Duodenal mucosa (tissue), 2 donors: ENCODE measurements around the gene RABGAP1L.
"Not testable (repeated sequence)": the region's sequence is repeated elsewhere in the genome, so short reads cannot be mapped to it uniquely, and the experiment has no call there.

Source experiments
- H3K27ac ChIP-seq: one replicate; pipeline ENCODE4 v1.7.0; 2013; ENCODE audit warnings: low read depth, low read length
- H3K27me3 ChIP-seq, 2 donors: one replicate each; pipeline ENCODE4 v1.7.0; 2013; ENCODE audit warnings: low read length in 2 of 2, control low read depth in 1 of 2; ENCODE audit not compliant: insufficient read depth in 2 of 2, control insufficient read depth in 1 of 2
- H3K36me3 ChIP-seq, 2 donors: one replicate each; pipeline ENCODE4 v1.7.0; 2013; ENCODE audit warnings: low read length in 2 of 2, control low read depth in 1 of 2; ENCODE audit not compliant: insufficient read depth in 2 of 2, control insufficient read depth in 1 of 2
- H3K4me1 ChIP-seq, 2 donors: one replicate each; pipeline ENCODE4 v1.7.0; 2013; ENCODE audit warnings: low read length in 2 of 2, control low read depth in 1 of 2; ENCODE audit not compliant: insufficient read depth in 2 of 2, control insufficient read depth in 1 of 2
- H3K4me3 ChIP-seq, 2 donors: one replicate each; pipeline ENCODE4 v1.7.0; 2013; ENCODE audit warnings: low read length in 2 of 2, low read depth in 1 of 2
- H3K9ac ChIP-seq, 2 donors: one replicate each; pipeline ENCODE4 v1.7.0; 2013; ENCODE audit warnings: low read length in 2 of 2, low read depth in 1 of 2
- H3K9me3 ChIP-seq, 2 donors: one replicate each; pipeline ENCODE4 v1.7.0; 2013; ENCODE audit warnings: low read length in 2 of 2, control low read depth in 1 of 2; ENCODE audit not compliant: control insufficient read depth in 1 of 2

Gene RABGAP1L

DNA sequence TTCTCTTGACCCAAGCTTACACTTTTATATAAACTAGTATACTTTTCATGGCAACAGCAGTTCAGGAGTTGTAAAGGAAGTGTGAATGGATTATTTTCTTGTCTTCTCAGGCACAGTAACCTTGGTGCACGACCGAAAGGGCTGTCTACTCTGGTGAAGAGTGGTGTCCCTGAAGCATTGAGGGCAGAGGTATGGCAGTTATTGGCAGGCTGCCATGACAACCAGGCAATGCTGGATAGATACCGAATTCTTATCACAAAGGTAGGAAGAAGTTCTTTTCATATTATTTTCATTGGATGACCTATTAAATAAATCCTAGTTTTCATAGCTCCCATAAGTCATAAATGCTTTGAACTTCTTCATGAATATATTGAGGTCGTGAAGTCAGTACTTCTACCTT is 234.6 kb downstream of the RABGAP1L start:
- Histone ChIP-seq H3K27ac (no peak overlapping the region), H3K9me3 (peaks cover 0 to 10% of the 10 kb centered on the region in 2 donors), H3K4me3 (no peak overlapping the region), H3K36me3 (peaks cover 5 to 16% of the 10 kb centered on the region in 2 donors), H3K9ac (no peak overlapping the region), H3K4me1 (no peaks in the 10 kb centered on the region), H3K27me3 (no peaks in the 10 kb centered on the region)

DNA sequence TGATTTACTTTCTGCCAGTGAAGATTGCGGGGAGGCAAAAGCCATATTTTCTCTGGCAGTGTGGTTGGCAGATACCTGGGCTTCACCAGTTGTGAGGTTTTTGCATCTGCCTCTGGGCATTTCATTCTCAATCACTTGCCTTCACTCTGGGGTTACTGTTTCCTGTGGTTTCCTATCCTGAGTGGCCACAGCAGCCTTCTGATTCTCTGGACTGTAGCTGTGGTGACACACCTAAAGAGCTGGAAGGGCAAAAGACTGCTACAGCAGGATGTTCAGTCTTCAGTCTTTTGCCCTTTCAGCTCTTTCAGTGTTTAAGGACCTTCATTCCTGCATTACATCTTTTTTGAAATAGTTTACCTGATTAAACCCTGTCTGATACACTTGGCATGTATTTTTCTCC is 237.9 kb downstream of the RABGAP1L start:
- Histone ChIP-seq H3K27ac (no peak overlapping the region), H3K27me3 (no peaks in the 10 kb centered on the region)

DNA sequence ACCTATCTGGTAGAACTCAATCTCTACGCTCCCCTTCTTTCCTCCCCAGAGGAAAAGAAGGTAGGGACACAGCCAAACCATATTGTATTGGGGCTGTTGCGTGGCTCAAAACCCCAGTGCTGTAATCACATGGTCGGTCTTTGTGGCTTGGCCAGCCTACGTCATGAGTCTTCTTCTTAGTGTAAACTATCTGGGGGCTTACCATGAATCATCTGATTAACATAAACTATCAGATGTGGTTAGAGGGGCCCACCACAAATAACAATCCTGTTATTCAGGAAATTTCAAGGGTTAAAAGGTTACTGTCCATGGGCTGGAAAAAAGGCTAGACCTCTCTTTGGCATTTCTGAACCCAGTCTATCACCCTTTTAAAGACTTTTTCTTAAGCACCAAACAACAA is 238.9 kb downstream of the RABGAP1L start:
- no peaks in the 10 kb centered on the region for H3K4me1 ChIP-seq
- no peak overlapping the region for H3K4me3 ChIP-seq
- H3K36me3 ChIP-seq, result peaks cover 13 to 15% of the 10 kb centered on the region in 2 donors
- H3K27ac ChIP-seq, result no peak overlapping the region
- no peak overlapping the region for H3K9ac ChIP-seq
- H3K9me3 ChIP-seq, result peaks cover 0 to 10% of the 10 kb centered on the region in 2 donors
- no peaks in the 10 kb centered on the region for H3K27me3 ChIP-seq

More for the DNA sequence above, 237.9 kb downstream of the RABGAP1L start:
- Histone ChIP-seq H3K4me3 (no peak overlapping the region), H3K9me3 (peaks cover 0 to 10% of the 10 kb centered on the region in 2 donors), H3K4me1 (no peaks in the 10 kb centered on the region), H3K36me3 (peaks cover 13 to 16% of the 10 kb centered on the region in 2 donors), H3K9ac (no peak overlapping the region)

DNA sequence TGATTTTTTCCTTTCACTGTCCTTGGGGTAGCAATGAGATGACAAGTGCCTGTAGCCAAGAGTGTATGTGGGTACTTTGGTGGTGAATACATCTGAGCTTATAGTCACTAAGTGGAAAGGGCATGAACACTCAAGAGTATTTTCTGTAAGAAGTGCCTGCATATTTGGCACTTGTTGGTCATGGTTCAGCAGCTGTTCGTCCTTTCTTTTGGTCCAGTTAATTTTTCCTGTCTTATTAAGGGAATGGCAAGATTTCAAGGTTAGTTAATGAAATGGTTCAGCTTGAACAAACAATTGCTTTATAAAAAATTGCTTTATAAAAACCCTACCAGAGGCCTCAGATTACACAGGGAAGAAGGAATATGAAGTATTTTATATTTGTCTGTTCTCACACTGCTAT is 239.9 kb downstream of the RABGAP1L start:
- Histone ChIP-seq H3K9ac (no peak overlapping the region), H3K9me3 (peaks cover 0 to 5% of the 10 kb centered on the region in 2 donors)

DNA sequence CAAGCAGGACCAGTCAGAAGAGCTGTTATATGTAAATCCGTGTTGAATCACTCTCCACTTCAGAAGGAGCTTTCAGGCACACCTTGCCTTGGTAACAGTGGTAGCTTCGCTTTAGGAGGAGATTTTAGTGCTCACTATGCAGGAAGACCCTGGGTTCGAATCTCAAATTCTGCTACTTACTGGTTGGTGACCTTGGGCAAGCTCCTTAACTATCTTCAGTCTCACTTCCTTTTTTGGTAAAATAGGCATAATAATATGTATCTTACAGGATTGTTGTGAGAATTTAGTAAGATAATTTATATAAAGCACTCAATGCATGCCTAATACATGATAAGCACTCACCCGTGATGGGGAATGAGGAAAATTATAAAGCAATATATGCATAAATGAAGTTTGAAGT is 241.8 kb downstream of the RABGAP1L start:
- Histone ChIP-seq H3K27ac (no peak overlapping the region), H3K9me3 (peaks cover 0 to 5% of the 10 kb centered on the region in 2 donors), H3K4me1 (no peaks in the 10 kb centered on the region), H3K27me3 (no peaks in the 10 kb centered on the region), H3K9ac (no peak overlapping the region), H3K4me3 (no peak overlapping the region), H3K36me3 (peaks cover 8 to 14% of the 10 kb centered on the region in 2 donors)

More for the DNA sequence above, 239.9 kb downstream of the RABGAP1L start:
- no peaks in the 10 kb centered on the region for H3K4me1 ChIP-seq
- no peak overlapping the region for H3K4me3 ChIP-seq
- no peak overlapping the region for H3K27ac ChIP-seq
- H3K36me3 ChIP-seq, result peaks cover 8 to 14% of the 10 kb centered on the region in 2 donors
- no peaks in the 10 kb centered on the region for H3K27me3 ChIP-seq

DNA sequence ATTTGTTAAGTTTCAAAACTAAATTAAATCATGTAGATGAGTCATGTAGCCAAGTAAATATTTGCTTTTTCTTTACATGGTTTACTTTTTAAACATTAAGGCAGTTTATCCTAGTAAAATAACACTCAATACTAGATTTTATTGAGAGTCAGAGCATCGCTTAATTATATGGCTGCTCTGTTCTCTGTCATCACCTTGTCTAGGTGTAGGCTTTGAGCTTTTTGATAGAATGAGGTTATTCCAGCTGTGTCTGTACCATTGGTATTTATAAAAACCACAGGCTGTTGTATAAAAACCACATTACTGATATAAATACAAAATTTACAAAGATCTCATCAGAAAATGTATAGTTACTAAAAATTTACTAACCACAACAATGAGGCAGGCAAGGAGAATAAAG is 245.9 kb downstream of the RABGAP1L start:
- H3K4me3 ChIP-seq, result no peak overlapping the region
- no peaks in the 10 kb centered on the region for H3K9me3 ChIP-seq
- H3K27me3 ChIP-seq, result no peaks in the 10 kb centered on the region
- no peak overlapping the region for H3K27ac ChIP-seq
- H3K4me1 ChIP-seq, result no peaks in the 10 kb centered on the region
- no peak overlapping the region for H3K9ac ChIP-seq
- H3K36me3 ChIP-seq, result no peaks in the 10 kb centered on the region

DNA sequence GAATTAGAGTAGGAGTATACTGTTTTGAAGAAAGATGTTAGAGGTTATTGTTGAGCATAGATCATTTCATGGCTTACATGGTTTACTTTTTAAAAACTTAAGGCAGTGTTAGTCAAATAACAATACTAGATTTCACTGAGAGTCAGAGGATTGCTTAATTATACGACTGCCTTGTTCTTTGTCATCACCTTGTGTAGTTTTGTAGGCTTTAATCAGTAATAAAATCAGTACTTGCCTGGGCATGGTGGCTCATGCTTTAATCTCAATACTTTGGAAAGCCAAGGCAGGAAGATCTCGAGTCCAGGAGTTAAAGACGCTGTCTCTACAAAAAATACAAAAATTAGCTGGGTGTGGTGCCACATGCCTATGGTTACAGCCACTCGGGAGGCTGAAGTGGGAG is 247.1 kb downstream of the RABGAP1L start:
- no peaks in the 10 kb centered on the region for H3K36me3 ChIP-seq
- H3K27me3 ChIP-seq, result no peaks in the 10 kb centered on the region
- no peak overlapping the region for H3K27ac ChIP-seq
- no peaks in the 10 kb centered on the region for H3K4me1 ChIP-seq
- H3K9me3 ChIP-seq, result no peaks in the 10 kb centered on the region
- no peak overlapping the region for H3K9ac ChIP-seq
- H3K4me3 ChIP-seq, result no peak overlapping the region

DNA sequence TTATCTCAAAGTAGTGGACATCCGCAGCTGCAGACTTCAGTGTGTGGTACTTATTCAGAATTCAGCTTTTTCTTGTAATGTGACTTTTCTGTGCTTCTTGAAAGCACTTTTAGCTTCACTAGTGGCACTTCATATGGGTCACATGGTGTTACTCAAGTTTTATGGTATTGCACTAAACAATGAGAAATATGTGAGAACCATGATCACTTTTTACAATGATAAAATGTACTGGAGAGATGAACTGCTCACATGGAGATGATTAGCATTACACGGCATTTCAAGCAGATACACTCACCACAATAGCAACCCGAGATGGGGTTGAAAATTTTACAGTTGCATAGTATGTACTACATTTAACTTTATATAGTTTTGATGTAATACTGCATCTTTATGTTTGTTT is 248.3 kb downstream of the RABGAP1L start:
- H3K36me3 ChIP-seq, result no peaks in the 10 kb centered on the region
- H3K4me3 ChIP-seq, result no peak overlapping the region
- H3K27me3 ChIP-seq, result no peaks in the 10 kb centered on the region
- H3K9me3 ChIP-seq, result no peaks in the 10 kb centered on the region
- no peaks in the 10 kb centered on the region for H3K4me1 ChIP-seq
- H3K9ac ChIP-seq, result no peak overlapping the region
- no peak overlapping the region for H3K27ac ChIP-seq

DNA sequence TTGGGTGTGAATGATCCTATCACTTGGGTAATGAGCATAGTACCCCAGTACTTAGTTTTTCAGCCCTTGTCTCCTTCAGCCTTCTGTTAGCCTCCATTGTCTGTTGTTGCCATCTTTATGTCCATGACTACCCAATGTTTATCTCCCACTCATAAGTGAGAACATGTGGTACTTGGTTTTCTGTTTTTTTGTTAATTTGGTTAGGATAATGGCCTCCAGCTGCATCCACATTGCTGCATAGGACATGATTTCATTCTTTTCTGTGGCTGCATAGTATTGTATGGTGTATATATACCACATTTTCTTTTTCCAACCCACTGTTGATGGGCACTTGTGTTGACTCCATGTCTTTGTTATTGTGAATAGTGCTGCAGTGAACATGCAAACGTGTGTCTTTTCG is 248.8 kb downstream of the RABGAP1L start:
- no peak overlapping the region for H3K4me3 ChIP-seq
- no peak overlapping the region for H3K9ac ChIP-seq
- H3K4me1 ChIP-seq, result no peaks in the 10 kb centered on the region
- H3K9me3 ChIP-seq, result no peaks in the 10 kb centered on the region
- no peak overlapping the region for H3K27ac ChIP-seq
- H3K36me3 ChIP-seq, result no peaks in the 10 kb centered on the region
- no peaks in the 10 kb centered on the region for H3K27me3 ChIP-seq

DNA sequence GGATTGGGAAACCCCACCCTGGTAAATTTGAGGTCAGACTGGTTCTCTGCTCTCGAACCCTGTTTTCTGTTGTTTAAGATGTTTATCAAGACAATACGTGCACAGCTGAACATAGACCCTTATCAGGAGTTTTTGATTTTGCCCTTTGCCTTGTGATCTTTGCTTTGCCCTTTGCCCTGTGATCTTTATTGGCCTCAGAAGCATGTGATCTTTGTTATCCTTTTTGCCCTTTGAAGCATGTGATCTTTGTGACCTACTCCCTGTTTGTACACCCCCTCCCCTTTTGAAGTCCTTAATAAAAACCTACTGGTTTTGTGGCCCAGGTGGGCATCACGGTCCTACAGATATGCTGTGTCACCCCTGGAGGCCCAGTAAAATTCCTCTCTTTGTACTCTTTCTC is 250.5 kb downstream of the RABGAP1L start:
- H3K9ac ChIP-seq, H3K36me3 ChIP-seq, H3K4me1 ChIP-seq, H3K9me3 ChIP-seq, H3K27ac ChIP-seq, H3K4me3 ChIP-seq, H3K27me3 ChIP-seq: not testable (repeated sequence)

DNA sequence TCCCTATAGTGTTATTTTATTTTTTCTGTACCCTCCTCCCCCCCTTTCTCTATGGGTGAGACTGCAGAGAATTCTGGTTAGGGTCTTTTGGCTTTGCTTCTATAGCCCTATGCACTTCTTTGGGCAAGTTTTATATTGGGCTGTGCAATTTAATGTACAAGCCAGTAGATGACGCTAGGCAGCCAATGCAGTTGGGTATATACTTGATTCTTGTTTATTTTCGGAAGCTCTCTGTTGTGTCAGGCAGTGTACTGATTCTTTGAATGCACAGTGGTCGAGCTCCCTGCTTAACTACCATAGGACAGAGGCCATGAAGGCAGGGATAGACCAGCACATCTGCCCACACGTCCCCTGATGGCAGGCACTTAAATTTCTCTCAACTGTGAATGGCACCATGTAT is 254.3 kb downstream of the RABGAP1L start:
- no peaks in the 10 kb centered on the region for H3K4me1 ChIP-seq
- no peaks in the 10 kb centered on the region for H3K9me3 ChIP-seq
- H3K36me3 ChIP-seq, result no peaks in the 10 kb centered on the region
- H3K4me3 ChIP-seq, result no peak overlapping the region
- H3K27me3 ChIP-seq, result no peaks in the 10 kb centered on the region
- no peak overlapping the region for H3K27ac ChIP-seq
- no peak overlapping the region for H3K9ac ChIP-seq
